Progenitor cell of endocrine pancreas (in vitro differentiated cells): ENCODE data around the gene LDLRAD4. TPM values are rescaled to one million over a fixed set of nuclear protein-coding genes. Genes with fewer than 3 reads are reported as not detected.
A peak's percentile ranks its signal among the peaks of the same experiment; 100 is the strongest.

Experiments
- DNase-seq: peaks from one replicate; pipeline ENCODE4 v3.0.0; 2021; ENCODE audit warnings: low spot score; ENCODE audit not compliant: unreplicated experiment
- H3K27ac Mint-ChIP-seq: 2 replicates; pipeline ENCODE4 v1.8.0; 2021; ENCODE audit warnings: mild to moderate bottlenecking, moderate library complexity, mixed read lengths
- H3K27me3 Mint-ChIP-seq: 2 replicates; pipeline ENCODE4 v1.8.0; 2021; ENCODE audit warnings: mixed read lengths
- H3K36me3 Mint-ChIP-seq: 2 replicates; pipeline ENCODE4 v1.8.0; 2022; ENCODE audit warnings: mixed read lengths; ENCODE audit not compliant: insufficient read depth
- H3K4me1 Mint-ChIP-seq: 2 replicates; pipeline ENCODE4 v1.8.0; 2021; ENCODE audit warnings: low read depth, mixed read lengths
- H3K4me3 Mint-ChIP-seq: 2 replicates; pipeline ENCODE4 v1.8.0; 2021; ENCODE audit warnings: low read depth, mild to moderate bottlenecking, moderate library complexity, mixed read lengths
- H3K9me3 Mint-ChIP-seq: 2 replicates; pipeline ENCODE4 v1.8.0; 2021; ENCODE audit warnings: low read depth, mixed read lengths
- total RNA-seq: library from RNA; stranded (reverse); gene quantifications from 2 replicates; pipeline ENCODE4 v1.2.1, GENCODE V29; 2021
- TF ChIP-seq, protein P1 (sequence below): fragments of 200-600 bp; sonication (generic); IDR thresholded peaks from one replicate; pipeline ENCODE4 v1.5.0; 2021; ENCODE audit warnings: antibody characterized with exemption, mild to moderate bottlenecking; ENCODE audit not compliant: unreplicated experiment

LDLRAD4 gene
- total RNA-seq, 1 donor from 2014 or later: 3.8 TPM

DNA sequence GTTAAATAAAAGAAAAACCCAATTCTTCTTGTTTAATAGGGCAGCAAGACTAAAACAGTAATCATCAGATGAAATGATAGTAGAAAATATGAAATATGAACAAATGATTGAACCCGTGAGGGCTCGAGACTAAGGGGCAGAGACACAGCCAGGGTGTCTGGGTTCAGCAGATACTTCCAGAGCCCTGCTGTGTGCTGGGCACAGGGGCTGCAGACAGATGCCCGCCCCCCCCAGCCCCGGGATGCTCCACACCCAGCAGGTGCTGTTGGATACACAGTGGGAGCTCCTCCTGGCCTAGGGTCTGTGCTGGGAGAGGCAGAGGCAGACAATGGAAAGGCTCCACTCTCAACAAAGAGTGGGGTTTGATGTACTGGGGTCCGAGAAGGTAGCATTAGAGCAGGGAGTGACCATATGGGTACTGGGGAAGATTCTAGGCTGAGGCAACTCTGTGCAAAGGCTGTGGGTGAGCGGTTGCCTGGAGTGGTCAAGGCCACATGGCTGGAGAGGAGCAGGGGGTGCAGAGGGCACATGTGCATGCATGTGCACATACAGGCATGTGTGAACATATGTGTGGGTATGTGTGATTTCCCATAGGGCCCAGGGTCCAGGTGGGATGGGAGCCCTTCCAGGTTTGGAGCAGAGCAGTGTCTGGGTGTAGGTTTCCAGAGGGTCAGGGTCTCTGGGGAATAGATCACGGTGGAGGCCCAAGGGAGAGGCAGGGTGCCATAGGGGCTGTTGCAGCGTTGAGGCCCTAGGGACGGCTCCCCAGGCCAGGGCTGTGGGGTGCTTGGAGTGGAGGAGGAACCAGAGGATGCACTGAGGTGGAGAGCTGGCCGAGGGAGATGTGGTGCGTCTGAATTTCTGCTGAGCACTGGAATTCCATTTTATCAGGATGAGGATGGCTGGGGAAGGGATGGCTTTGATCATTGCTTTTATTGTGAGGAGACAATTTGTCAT is 36.7 kb downstream of the LDLRAD4 start:
- H3K27me3 Mint-ChIP-seq: peaks cover 13% of the 10 kb centered on the region
- H3K36me3 Mint-ChIP-seq: no peaks in the 10 kb centered on the region
- H3K4me3 Mint-ChIP-seq: no peak overlapping the region
- peak overlapping the region; percentile 10 for H3K27ac Mint-ChIP-seq
- H3K4me1 Mint-ChIP-seq: no peaks in the 10 kb centered on the region
- TF ChIP-seq, protein P1, sequence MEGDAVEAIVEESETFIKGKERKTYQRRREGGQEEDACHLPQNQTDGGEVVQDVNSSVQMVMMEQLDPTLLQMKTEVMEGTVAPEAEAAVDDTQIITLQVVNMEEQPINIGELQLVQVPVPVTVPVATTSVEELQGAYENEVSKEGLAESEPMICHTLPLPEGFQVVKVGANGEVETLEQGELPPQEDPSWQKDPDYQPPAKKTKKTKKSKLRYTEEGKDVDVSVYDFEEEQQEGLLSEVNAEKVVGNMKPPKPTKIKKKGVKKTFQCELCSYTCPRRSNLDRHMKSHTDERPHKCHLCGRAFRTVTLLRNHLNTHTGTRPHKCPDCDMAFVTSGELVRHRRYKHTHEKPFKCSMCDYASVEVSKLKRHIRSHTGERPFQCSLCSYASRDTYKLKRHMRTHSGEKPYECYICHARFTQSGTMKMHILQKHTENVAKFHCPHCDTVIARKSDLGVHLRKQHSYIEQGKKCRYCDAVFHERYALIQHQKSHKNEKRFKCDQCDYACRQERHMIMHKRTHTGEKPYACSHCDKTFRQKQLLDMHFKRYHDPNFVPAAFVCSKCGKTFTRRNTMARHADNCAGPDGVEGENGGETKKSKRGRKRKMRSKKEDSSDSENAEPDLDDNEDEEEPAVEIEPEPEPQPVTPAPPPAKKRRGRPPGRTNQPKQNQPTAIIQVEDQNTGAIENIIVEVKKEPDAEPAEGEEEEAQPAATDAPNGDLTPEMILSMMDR: no peak
- DNase-seq: no peak
- H3K9me3 Mint-ChIP-seq: no peaks in the 10 kb centered on the region

GRCh38 chr18:13256444-13257305 is 38.1 kb downstream of the LDLRAD4 start:
- TF ChIP-seq, protein P1: no peak
- no peak overlapping the region for H3K4me3 Mint-ChIP-seq
- H3K27ac Mint-ChIP-seq: no peak overlapping the region

GRCh38 chr18:13257361-13257980 is 38.9 kb downstream of the LDLRAD4 start:
- TF ChIP-seq, protein P1: no peak
- H3K9me3 Mint-ChIP-seq: no peaks in the 10 kb centered on the region
- no peak overlapping the region for H3K4me3 Mint-ChIP-seq
- no peak overlapping the region for H3K27ac Mint-ChIP-seq
- no peaks in the 10 kb centered on the region for H3K4me1 Mint-ChIP-seq
- DNase-seq: no peak
- no peaks in the 10 kb centered on the region for H3K36me3 Mint-ChIP-seq
- peaks cover 21% of the 10 kb centered on the region for H3K27me3 Mint-ChIP-seq

More at GRCh38 chr18:13256444-13257305, 38.1 kb downstream of the LDLRAD4 start:
- no peaks in the 10 kb centered on the region for H3K4me1 Mint-ChIP-seq
- peaks cover 20% of the 10 kb centered on the region for H3K27me3 Mint-ChIP-seq
- no peak for DNase-seq
- H3K9me3 Mint-ChIP-seq: no peaks in the 10 kb centered on the region
- H3K36me3 Mint-ChIP-seq: no peaks in the 10 kb centered on the region

GRCh38 chr18:13258921-13259320 is 40.4 kb downstream of the LDLRAD4 start:
- Mint-ChIP-seq H3K27me3 (peaks cover 21% of the 10 kb centered on the region), H3K9me3 (no peaks in the 10 kb centered on the region), H3K4me1 (no peaks in the 10 kb centered on the region), H3K36me3 (no peaks in the 10 kb centered on the region), H3K4me3 (no peak overlapping the region), H3K27ac (no peak overlapping the region)
- TF ChIP-seq, protein P1: no peak
- no peak for DNase-seq

DNA sequence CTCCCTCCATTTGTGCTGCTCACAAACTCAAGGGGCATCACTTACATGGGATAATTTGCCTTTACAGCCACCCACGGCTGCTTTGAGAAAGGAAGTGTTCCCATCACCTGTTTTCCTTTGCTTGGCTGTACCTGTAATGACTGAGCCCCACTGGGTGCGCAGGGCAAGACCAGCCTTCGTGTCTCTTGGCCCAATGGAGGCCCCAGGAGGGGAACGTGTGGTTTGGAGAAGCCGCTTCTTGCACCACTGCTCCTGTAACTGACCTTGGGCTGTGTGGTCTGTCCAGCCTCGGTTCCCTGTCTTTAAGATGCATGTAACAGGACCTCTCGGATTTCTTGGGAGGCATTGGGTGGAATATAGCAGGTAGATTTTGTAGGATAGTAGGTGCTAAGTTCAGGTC is 41.1 kb downstream of the LDLRAD4 start:
- TF ChIP-seq, protein P1: no peak
- H3K36me3 Mint-ChIP-seq: no peaks in the 10 kb centered on the region
- H3K4me3 Mint-ChIP-seq: no peak overlapping the region
- DNase-seq: no peak
- H3K27me3 Mint-ChIP-seq: peaks cover 21% of the 10 kb centered on the region
- no peaks in the 10 kb centered on the region for H3K4me1 Mint-ChIP-seq
- no peaks in the 10 kb centered on the region for H3K9me3 Mint-ChIP-seq
- H3K27ac Mint-ChIP-seq: no peak overlapping the region
